Tibial artery (tissue), 4 donors: ENCODE data around the gene RPTOR.

Experiments used
- DNase-seq, 2 donors: peaks; one replicate each; pipeline ENCODE4 v3.0.0-alpha.2; 2019
- H3K27ac ChIP-seq, 2 donors: fragments of 200-600 bp; sonication (generic) in 1 of 2; 1 replicate in 1 of 2; 2 replicates in 1 of 2; pipeline ENCODE4 v1.5.1; 2018 to 2019; ENCODE audit warnings: mild to moderate bottlenecking in 1 of 2
- H3K27me3 ChIP-seq, 2 donors: fragments of 200-600 bp; sonication (generic) in 1 of 2; one replicate each; pipeline versions ENCODE4 v1.5.1 to v1.6.0; 2016 to 2019
- H3K36me3 ChIP-seq, 3 donors: fragments of 200-600 bp; sonication (generic) in 2 of 3; one replicate each; pipeline ENCODE4 v1.5.1; 2016 to 2019; ENCODE audit warnings: mild to moderate bottlenecking in 2 of 3
- H3K4me1 ChIP-seq, 4 donors: fragments of 200-600 bp; sonication (generic) in 2 of 4; 1 replicate in 3 of 4; 2 replicates in 1 of 4; pipeline ENCODE4 v1.5.1; 2016 to 2019
- H3K4me3 ChIP-seq, 2 donors: fragments of 200-600 bp; sonication (generic) in 1 of 2; 1 replicate in 1 of 2; 2 replicates in 1 of 2; pipeline ENCODE4 v1.5.1; 2018 to 2019; ENCODE audit warnings: mild to moderate bottlenecking in 2 of 2
- H3K9me3 ChIP-seq, 3 donors: fragments of 200-600 bp; sonication (generic) in 1 of 3; one replicate each; pipeline ENCODE4 v1.5.1; 2016 to 2019
- intact Hi-C: fragments of 100-400 bp; cut with DNase I; formaldehyde crosslinking; loops from one replicate; pipeline ENCODE4 v1.15.0; 2023; ENCODE audit warnings: low total_unique reads
- TF ChIP-seq, protein P1 (sequence below), 2 experiments: fragments of 200-600 bp in 1 of 2; fragments of 450-650 bp in 1 of 2; IDR thresholded peaks; one replicate each; pipeline ENCODE4 v1.5.1; 2017 to 2019; ENCODE audit warnings: antibody characterized with exemption in 2 of 2, mild to moderate bottlenecking in 1 of 2, moderate library complexity in 1 of 2

Gene RPTOR

DNA sequence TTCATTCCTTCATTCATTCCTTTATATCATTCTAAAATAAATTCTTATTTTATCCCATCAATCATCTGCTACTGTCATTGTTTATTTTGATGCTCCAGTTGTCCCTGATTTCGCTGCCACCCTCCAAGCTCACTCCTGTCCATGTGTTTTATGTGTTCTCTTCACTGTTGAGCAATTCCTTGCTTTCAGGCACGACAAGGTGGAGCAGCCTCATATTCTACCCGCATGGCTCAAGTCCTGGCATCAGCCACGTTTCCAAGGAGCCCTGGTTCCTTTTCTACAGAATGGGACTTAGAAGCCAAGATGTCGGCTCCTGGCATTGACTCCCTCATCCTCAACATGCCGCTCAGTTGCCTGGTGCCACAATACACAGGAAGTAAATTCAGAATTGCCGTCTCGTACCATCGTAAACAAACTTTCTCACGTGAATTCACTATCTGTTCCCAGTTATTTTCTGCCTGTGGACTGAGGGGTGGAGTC is 139.0 kb downstream of the RPTOR start:
- no peak for DNase-seq
- H3K36me3 ChIP-seq: no peaks in the 10 kb centered on the region
- intact Hi-C loops: no loop called here
- no peaks in the 10 kb centered on the region for H3K9me3 ChIP-seq
- no peaks in the 10 kb centered on the region for H3K4me1 ChIP-seq
- H3K4me3 ChIP-seq: no peak overlapping the region
- TF ChIP-seq, protein P1, sequence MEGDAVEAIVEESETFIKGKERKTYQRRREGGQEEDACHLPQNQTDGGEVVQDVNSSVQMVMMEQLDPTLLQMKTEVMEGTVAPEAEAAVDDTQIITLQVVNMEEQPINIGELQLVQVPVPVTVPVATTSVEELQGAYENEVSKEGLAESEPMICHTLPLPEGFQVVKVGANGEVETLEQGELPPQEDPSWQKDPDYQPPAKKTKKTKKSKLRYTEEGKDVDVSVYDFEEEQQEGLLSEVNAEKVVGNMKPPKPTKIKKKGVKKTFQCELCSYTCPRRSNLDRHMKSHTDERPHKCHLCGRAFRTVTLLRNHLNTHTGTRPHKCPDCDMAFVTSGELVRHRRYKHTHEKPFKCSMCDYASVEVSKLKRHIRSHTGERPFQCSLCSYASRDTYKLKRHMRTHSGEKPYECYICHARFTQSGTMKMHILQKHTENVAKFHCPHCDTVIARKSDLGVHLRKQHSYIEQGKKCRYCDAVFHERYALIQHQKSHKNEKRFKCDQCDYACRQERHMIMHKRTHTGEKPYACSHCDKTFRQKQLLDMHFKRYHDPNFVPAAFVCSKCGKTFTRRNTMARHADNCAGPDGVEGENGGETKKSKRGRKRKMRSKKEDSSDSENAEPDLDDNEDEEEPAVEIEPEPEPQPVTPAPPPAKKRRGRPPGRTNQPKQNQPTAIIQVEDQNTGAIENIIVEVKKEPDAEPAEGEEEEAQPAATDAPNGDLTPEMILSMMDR (IDR thresholded peaks at IDR 0.05): no peak
- no peaks in the 10 kb centered on the region for H3K27me3 ChIP-seq
- no peak overlapping the region for H3K27ac ChIP-seq

DNA sequence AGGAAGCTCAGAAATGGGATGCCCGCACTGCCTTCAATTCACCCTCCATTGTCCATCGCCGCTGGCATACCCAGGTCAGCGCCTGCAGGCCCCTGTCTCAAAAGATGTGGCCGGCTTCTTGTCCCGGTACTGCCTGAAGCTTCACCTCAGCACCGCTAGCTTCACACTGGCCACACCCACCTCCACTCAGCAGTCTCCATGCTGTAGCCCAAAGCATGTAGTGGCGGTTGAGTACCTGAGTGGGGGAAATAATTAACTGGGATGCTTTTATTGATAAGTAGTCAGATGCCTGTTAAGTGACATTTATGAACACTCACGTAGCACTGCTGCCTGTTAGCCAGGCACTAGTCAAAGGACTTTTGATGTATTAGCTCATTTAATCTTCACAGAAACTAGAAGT is 143.2 kb downstream of the RPTOR start:
- intact Hi-C loops: no loop called here

DNA sequence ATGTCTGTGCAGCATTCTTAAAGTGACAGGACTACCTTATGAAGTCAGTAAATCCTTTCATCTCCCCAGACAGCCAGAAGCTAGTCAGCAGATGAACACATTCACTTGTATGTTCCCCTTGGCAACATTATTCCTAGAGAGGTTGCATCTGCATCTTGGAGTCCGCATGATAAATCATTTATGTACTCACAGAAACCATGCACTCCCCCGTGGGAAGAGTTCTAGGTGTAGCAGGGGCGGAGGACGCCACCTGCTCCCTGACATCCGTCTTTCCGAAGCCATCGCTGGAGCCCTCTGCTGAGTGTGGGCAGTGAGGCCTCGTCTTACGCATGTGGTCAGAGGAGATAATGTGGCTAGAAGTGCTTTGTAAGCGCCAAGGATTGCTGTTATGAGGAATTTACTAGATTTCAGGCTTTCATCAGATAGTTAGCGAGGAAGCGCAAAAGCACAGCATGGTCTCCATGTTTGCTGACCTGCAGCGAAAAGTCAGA is 144.5 kb downstream of the RPTOR start:
- no peaks in the 10 kb centered on the region for H3K36me3 ChIP-seq
- no peaks in the 10 kb centered on the region for H3K9me3 ChIP-seq
- TF ChIP-seq, protein P1 (IDR thresholded peaks at IDR 0.05): no peak
- no peak for DNase-seq
- H3K4me3 ChIP-seq: no peak overlapping the region
- intact Hi-C loops: no loop called here
- no peaks in the 10 kb centered on the region for H3K4me1 ChIP-seq
- H3K27me3 ChIP-seq: no peaks in the 10 kb centered on the region
- no peak overlapping the region for H3K27ac ChIP-seq

More for the DNA sequence above, 143.2 kb downstream of the RPTOR start:
- H3K27ac ChIP-seq: no peak overlapping the region
- H3K4me1 ChIP-seq: no peaks in the 10 kb centered on the region
- no peaks in the 10 kb centered on the region for H3K36me3 ChIP-seq
- H3K4me3 ChIP-seq: no peak overlapping the region
- no peaks in the 10 kb centered on the region for H3K9me3 ChIP-seq
- no peak for DNase-seq
- H3K27me3 ChIP-seq: no peaks in the 10 kb centered on the region
- TF ChIP-seq, protein P1 (IDR thresholded peaks at IDR 0.05): no peak

DNA sequence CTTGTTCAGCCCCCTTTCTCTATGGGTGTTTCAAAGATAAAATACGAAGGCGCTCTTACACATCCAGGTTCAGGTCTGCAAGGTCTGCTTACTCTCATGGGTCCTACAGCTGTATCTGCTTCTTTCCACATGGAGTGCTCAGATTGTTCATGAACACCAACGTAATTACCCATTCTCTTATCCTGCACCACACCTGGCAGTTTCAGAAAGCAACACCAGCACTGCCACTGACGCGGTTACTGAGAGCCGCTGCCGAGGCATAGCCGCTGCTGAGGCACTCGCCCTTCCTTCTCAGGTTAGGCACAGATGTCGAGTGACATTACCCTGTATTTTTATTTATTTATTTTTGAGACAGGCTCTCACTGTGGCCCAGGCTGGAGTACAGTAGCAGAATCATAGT is 147.1 kb downstream of the RPTOR start:
- no peaks in the 10 kb centered on the region for H3K27me3 ChIP-seq
- no peak overlapping the region for H3K4me3 ChIP-seq
- no peak for DNase-seq
- H3K27ac ChIP-seq: no peak overlapping the region
- no peaks in the 10 kb centered on the region for H3K9me3 ChIP-seq
- TF ChIP-seq, protein P1 (IDR thresholded peaks at IDR 0.05): no peak
- intact Hi-C loops: no loop called here
- H3K4me1 ChIP-seq: no peaks in the 10 kb centered on the region
- no peaks in the 10 kb centered on the region for H3K36me3 ChIP-seq

DNA sequence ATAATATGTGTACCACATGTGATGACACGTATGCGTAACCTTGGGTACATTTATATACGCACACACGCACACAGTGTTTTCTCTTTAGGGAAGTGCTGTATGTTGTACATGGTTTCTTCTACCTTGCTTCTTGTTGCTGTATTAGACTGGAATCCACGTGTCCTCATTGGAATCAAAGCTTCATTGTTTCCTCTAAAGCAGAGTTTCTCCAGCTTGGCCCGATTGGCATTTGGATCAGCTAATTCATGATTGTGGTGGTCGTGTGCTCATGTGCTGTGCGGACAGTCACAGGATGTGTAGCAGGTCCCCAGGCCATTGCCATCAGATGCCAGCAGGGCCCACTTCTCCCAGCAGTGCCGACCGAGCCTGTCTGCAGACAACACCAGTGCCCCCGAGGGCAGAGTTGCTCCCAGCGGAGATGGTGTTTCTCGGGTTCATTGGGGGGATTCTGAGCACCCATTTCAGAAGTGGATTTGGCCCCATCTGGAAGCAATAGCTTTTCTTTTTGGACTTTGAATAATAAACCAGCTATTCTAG is 148.4 kb downstream of the RPTOR start:
- Histone ChIP-seq H3K27me3 (no peaks in the 10 kb centered on the region), H3K4me1 (no peaks in the 10 kb centered on the region), H3K9me3 (no peaks in the 10 kb centered on the region), H3K4me3 (no peak overlapping the region), H3K27ac (no peak overlapping the region), H3K36me3 (no peaks in the 10 kb centered on the region)
- TF ChIP-seq, protein P1 (IDR thresholded peaks at IDR 0.05): no peak
- no peak for DNase-seq
- intact Hi-C loops: no loop called here

DNA sequence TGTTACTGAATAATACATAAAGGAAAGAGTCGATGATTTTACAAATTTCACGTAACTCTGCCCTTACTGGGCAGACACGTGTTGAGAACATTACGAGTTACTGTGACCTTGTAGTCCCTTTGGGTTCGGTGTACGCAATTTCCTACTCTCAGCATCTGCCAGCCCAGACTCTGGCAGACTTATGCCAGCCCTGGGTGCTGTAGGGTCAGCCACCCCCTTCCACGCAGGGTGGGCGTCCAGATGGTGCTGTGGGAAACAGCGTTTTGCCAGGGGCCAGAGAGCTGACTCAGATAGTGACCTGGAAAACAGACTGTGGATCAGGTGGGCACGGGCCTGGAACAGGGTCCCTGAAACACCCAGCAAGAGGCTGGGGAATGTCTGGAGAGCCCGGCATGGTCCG is 148.9 kb downstream of the RPTOR start:
- no peaks in the 10 kb centered on the region for H3K4me1 ChIP-seq
- no peaks in the 10 kb centered on the region for H3K36me3 ChIP-seq
- TF ChIP-seq, protein P1 (IDR thresholded peaks at IDR 0.05): no peak
- intact Hi-C loops: no loop called here
- DNase-seq: no peak
- H3K9me3 ChIP-seq: no peaks in the 10 kb centered on the region
- no peaks in the 10 kb centered on the region for H3K27me3 ChIP-seq
- no peak overlapping the region for H3K4me3 ChIP-seq
- no peak overlapping the region for H3K27ac ChIP-seq
